Measurements from ENCODE around the gene AREL1. TPM values are rescaled to one million over a fixed set of nuclear protein-coding genes. Genes with fewer than 3 reads are reported as not detected.

Gene AREL1
- total RNA-seq, 1 donor from 2014 or later, result 17.9 TPM

GRCh38 chr14:74739293-74740030, 26.6 kb upstream of the AREL1 start:
- TF ChIP-seq CTCF (IDR thresholded peaks at IDR 0.05), result no peak
- Histone ChIP-seq H3K36me3 (peaks cover 16 to 26% of the 10 kb centered on the region in 2 donors), H3K27me3 (no peaks in the 10 kb centered on the region), H3K4me1 (no peaks in the 10 kb centered on the region), H3K27ac (no peak overlapping the region), H3K4me3 (no peak overlapping the region), H3K9me3 (no peaks in the 10 kb centered on the region)
- intact Hi-C loops (cut with DNase I), result no loop called here
- no peak for DNase-seq (ENCODE audit: low spot score in 2 of 2)

- no peaks in the 10 kb centered on the region for H3K9me3 ChIP-seq
- no peaks in the 10 kb centered on the region for H3K27me3 ChIP-seq
- DNase-seq (ENCODE audit: low spot score in 2 of 2), result no peak
- H3K27ac ChIP-seq, result no peak overlapping the region
- intact Hi-C loops (cut with DNase I), result no loop called here
- H3K36me3 ChIP-seq, result peaks cover 27 to 43% of the 10 kb centered on the region in 2 donors
- H3K4me3 ChIP-seq, result no peak overlapping the region
- no peak for TF ChIP-seq CTCF (IDR thresholded peaks at IDR 0.05)
- H3K4me1 ChIP-seq, result no peaks in the 10 kb centered on the region
These were observed 25.0 kb upstream of the AREL1 start for GRCh38 chr14:74737753-74738325.

GRCh38 chr14:74735125-74735524, 22.2 kb upstream of the AREL1 start:
- Histone ChIP-seq H3K36me3 (peaks cover 30 to 51% of the 10 kb centered on the region in 2 donors), H3K4me3 (no peak overlapping the region), H3K27me3 (no peaks in the 10 kb centered on the region), H3K9me3 (no peaks in the 10 kb centered on the region), H3K27ac (no peak overlapping the region), H3K4me1 (no peaks in the 10 kb centered on the region)
- TF ChIP-seq CTCF (IDR thresholded peaks at IDR 0.05), result no peak
- intact Hi-C loops (cut with DNase I), result no loop called here
- no peak for DNase-seq (ENCODE audit: low spot score in 2 of 2)

- no peak overlapping the region for H3K27ac ChIP-seq
- no peaks in the 10 kb centered on the region for H3K27me3 ChIP-seq
- no peak for TF ChIP-seq CTCF (IDR thresholded peaks at IDR 0.05)
- H3K9me3 ChIP-seq, result no peaks in the 10 kb centered on the region
- no peak for DNase-seq (ENCODE audit: low spot score in 2 of 2)
- H3K4me3 ChIP-seq, result no peak overlapping the region
- no peaks in the 10 kb centered on the region for H3K4me1 ChIP-seq
- intact Hi-C loops (cut with DNase I), result no loop called here
- H3K36me3 ChIP-seq, result peaks cover 23 to 47% of the 10 kb centered on the region in 2 donors
These were observed 20.3 kb upstream of the AREL1 start for GRCh38 chr14:74733221-74733620.

- Histone ChIP-seq H3K4me1 (no peaks in the 10 kb centered on the region), H3K27me3 (no peaks in the 10 kb centered on the region), H3K36me3 (peaks cover 23 to 47% of the 10 kb centered on the region in 2 donors), H3K9me3 (no peaks in the 10 kb centered on the region), H3K27ac (no peak overlapping the region), H3K4me3 (no peak overlapping the region)
- no peak for TF ChIP-seq CTCF (IDR thresholded peaks at IDR 0.05)
- intact Hi-C loops (cut with DNase I), result no loop called here
- DNase-seq (ENCODE audit: low spot score in 2 of 2), result no peak
These were observed 19.5 kb upstream of the AREL1 start for GRCh38 chr14:74732387-74732786.

All from ascending aorta (tissue), 2 donors.